OCI-LY7 (cell line): ENCODE data around the gene DNAAF3. TPM values are rescaled to one million over a fixed set of nuclear protein-coding genes. Genes with fewer than 3 reads are reported as not detected.

ENCODE experiments used
- BruUV-seq: library from RNA; stranded (reverse); fragments of 400-500 nt; replicated peaks from 2 replicates; lab custom pipeline; 2021; lab: Mats Ljungman, UMichigan
- CTCF ChIA-PET: fragments of 300-600 bp; sonication (Branson Sonifier 250); formaldehyde crosslinking; loops from one replicate; lab custom pipeline; 2022; ENCODE audit warnings: antibody characterized with exemption; ENCODE audit not compliant: unreplicated experiment; lab: Charles Lee
- POLR2A ChIA-PET: fragments of 300-600 bp; sonication (Branson Sonifier 250); formaldehyde crosslinking; loops from one replicate; lab custom pipeline; 2022; ENCODE audit warnings: antibody characterized with exemption; lab: Charles Lee
- DNase-seq: peaks from one replicate; pipeline ENCODE4 v3.0.0-alpha.2; 2015; ENCODE audit warnings: low spot score
- H2AFZ ChIP-seq: fragments of 200-600 bp; sonication (generic), shearing (Covaris generic); 2 replicates; pipeline ENCODE4 v1.6.1; 2014; ENCODE audit warnings: mild to moderate bottlenecking, antibody characterized with exemption, low read length, moderate library complexity
- H3K27ac ChIP-seq: fragments of 200-600 bp; sonication (generic); 2 replicates; pipeline ENCODE4 v1.5.1; 2014; ENCODE audit warnings: mixed run types, low read depth, mild to moderate bottlenecking, moderate library complexity, low read length, inconsistent platforms; ENCODE audit not compliant: poor library complexity, severe bottlenecking
- H3K36me3 ChIP-seq: fragments of 200-600 bp; sonication (generic); 2 replicates; pipeline ENCODE4 v1.6.1; 2014; ENCODE audit warnings: mild to moderate bottlenecking, antibody characterized with exemption, low read length, moderate library complexity, mixed read lengths; ENCODE audit not compliant: insufficient read depth
- H3K4me1 ChIP-seq: fragments of 200-600 bp; sonication (generic); 2 replicates; pipeline ENCODE4 v1.5.1; 2014; ENCODE audit warnings: mild to moderate bottlenecking, low read length; ENCODE audit not compliant: insufficient read depth, poor library complexity, severe bottlenecking
- H3K4me2 ChIP-seq: fragments of 200-600 bp; sonication (generic); 2 replicates; pipeline ENCODE4 v1.6.1; 2014; ENCODE audit warnings: mild to moderate bottlenecking, low read length
- H3K4me3 ChIP-seq: fragments of 200-600 bp; sonication (generic); 2 replicates; pipeline ENCODE4 v1.5.1; 2014; ENCODE audit warnings: mild to moderate bottlenecking, low read depth, low read length; ENCODE audit not compliant: poor library complexity, severe bottlenecking
- H3K79me2 ChIP-seq: fragments of 200-600 bp; sonication (generic); 2 replicates; pipeline ENCODE4 v1.6.1; 2016; ENCODE audit warnings: low read depth, mild to moderate bottlenecking, low read length, moderate library complexity, mixed read lengths; ENCODE audit not compliant: insufficient read depth
- H3K9me2 ChIP-seq: fragments of 200-600 bp; sonication (generic); 2 replicates; pipeline ENCODE4 v1.6.1; 2016; ENCODE audit warnings: mild to moderate bottlenecking, low read length, mixed read lengths; ENCODE audit not compliant: insufficient read depth
- H3K9me3 ChIP-seq: fragments of 200-600 bp; sonication (generic); 2 replicates; pipeline ENCODE4 v1.6.1; 2014; ENCODE audit warnings: mild to moderate bottlenecking, mixed run types, low read length, mixed read lengths
- H4K20me1 ChIP-seq: fragments of 200-600 bp; sonication (generic); 2 replicates; pipeline ENCODE4 v1.6.1; 2014; ENCODE audit warnings: mild to moderate bottlenecking, antibody characterized with exemption, low read length, moderate library complexity, mixed read lengths; ENCODE audit not compliant: insufficient read depth
- EZH2phosphoT487 ChIP-seq: fragments of 200-600 bp; sonication (generic); IDR thresholded peaks from 2 replicates; pipeline ENCODE4 v1.6.1; 2018; ENCODE audit warnings: low read depth, borderline replicate concordance, mild to moderate bottlenecking, mixed run types, antibody characterized with exemption, low read length, moderate library complexity, mixed read lengths
- intact Hi-C: fragments of 100-400 bp; cut with micrococcal nuclease; formaldehyde crosslinking; loops from one replicate; pipeline ENCODE4 v1.10.0; 2022; ENCODE audit not compliant: unreplicated experiment
- total RNA-seq, 2 experiments: library from RNA; depleted of rRNA in 1 of 2; stranded (reverse); fragments of >200 nt in 1 of 2; shearing (Covaris generic) in 1 of 2; gene quantifications; 2 replicates each; pipeline ENCODE4 v1.2.3, GENCODE V29; 2014 to 2022
- TF ChIP-seq, protein P1 (sequence below): fragments of 200-600 bp; sonication (generic); conservative IDR thresholded peaks from 2 replicates; pipeline ENCODE4 v1.5.1; 2014; ENCODE audit warnings: mild to moderate bottlenecking, antibody characterized with exemption, low read length, moderate library complexity, mixed read lengths

The DNAAF3 gene
- total RNA-seq, 2 experiments from 2014 or later = 2.5 to 2.8 TPM

DNA sequence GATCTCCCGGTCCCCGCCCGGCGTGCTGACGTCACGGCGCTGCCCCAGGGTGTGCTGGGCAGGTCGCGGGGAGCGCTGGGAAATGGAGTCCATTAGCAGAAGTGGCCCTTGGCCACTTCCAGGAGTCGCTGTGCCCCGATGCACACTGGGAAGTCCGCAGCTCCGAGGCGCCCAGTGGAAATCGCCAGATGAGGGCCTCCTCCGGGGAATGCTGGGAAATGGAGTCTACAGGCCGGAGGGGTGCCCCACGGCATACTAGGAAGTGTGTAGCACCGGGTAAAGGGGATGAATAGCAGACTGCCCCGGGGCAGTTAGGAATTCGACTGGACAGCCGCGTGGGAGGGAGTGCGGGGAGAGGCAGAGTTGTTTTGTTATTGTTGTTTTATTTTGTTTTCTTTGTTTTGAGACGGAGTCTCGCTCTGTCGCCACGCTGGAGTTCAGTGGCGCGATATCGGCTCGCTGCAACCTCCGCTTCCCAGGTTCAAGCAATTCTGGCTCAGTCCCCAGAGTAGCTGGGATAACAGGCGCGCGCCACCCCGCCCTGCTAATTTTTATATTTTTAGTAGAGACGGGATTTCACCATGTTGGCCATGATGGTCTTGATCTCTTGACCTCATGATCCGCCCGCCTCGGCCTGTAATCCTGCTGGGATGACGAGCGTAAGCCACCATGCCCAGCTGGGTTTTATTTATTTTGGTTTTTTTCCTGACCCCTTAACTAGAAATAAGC lies 48.6 kb downstream of the DNAAF3 start:
- Histone ChIP-seq H3K9me2 (no peaks in the 10 kb centered on the region), H3K79me2 (peaks cover 53% of the 10 kb centered on the region), H2AFZ (peak overlapping the region; percentile 54; the same call in 1 of the 2 replicates), H3K4me1 (peaks cover 75% of the 10 kb centered on the region), H3K36me3 (peaks cover 17% of the 10 kb centered on the region; the same call in 1 of the 2 replicates), H3K4me2 (peak overlapping the region; percentile 94), H3K4me3 (peak overlapping the region; percentile 86), H3K9me3 (no peaks in the 10 kb centered on the region), H4K20me1 (peaks cover 11% of the 10 kb centered on the region), H3K27ac (peak overlapping the region; percentile 92)
- BruUV-seq = TSS peak; percentile 92
- peak; percentile 99 for DNase-seq
- CTCF ChIA-PET = no interaction called here
- TF ChIP-seq EZH2phosphoT487 = no peak
- TF ChIP-seq, protein P1, sequence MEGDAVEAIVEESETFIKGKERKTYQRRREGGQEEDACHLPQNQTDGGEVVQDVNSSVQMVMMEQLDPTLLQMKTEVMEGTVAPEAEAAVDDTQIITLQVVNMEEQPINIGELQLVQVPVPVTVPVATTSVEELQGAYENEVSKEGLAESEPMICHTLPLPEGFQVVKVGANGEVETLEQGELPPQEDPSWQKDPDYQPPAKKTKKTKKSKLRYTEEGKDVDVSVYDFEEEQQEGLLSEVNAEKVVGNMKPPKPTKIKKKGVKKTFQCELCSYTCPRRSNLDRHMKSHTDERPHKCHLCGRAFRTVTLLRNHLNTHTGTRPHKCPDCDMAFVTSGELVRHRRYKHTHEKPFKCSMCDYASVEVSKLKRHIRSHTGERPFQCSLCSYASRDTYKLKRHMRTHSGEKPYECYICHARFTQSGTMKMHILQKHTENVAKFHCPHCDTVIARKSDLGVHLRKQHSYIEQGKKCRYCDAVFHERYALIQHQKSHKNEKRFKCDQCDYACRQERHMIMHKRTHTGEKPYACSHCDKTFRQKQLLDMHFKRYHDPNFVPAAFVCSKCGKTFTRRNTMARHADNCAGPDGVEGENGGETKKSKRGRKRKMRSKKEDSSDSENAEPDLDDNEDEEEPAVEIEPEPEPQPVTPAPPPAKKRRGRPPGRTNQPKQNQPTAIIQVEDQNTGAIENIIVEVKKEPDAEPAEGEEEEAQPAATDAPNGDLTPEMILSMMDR = no peak
- POLR2A ChIA-PET = no interaction called here
- intact Hi-C loops = no loop called here

DNA sequence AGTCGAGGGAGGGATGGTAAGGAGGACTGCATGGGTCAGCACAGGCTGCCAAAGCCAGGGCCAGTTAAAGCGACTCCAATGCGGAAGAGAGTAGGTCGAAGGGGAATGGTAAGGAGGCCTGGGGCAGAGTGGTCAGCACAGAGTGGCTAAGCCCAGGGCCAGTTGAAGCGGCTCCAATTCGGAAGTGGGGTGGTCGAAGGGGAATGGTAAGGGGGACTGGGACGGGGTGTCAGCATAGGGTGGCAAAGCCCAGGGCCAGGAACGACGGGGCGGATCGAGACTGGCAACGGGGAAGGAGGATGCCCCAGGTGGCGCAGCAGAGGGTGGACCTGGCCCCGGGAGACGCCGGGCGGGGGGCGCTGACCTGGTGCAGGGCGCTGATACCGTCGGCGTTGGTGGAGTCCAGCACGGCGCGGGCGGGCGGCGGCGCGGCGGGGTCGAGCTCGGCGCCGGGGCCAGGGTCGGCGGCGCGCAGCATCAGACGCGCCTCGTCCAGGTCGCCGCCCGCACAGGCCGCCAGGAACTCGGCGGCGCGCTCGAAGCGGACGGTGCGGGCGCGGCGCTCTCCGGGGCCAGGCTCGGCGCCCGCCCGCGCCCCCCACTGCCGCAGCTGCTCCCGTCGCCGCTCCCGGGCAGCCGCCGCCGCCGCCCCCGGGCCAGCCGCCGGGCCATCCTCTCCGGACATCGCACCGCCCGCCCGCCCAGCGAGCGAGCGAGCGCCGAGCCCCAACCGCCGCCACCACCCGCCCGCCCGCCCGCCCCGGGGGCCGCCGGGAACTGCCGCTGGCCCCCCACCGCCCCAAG lies 49.4 kb downstream of the DNAAF3 start, which contains the start of gene PPP1R12C:
Gene PPP1R12C, minus strand, starts transcription at position 779 of the 804 bp plus-strand sequence. Its CDS starts 94 bp downstream, at position 685.
- POLR2A ChIA-PET = interaction anchor here (0.5 to 0.7 kb wide), 3 partner anchors 27 to 747 kb away, joined by 3 to 8 read pairs (median 4); partner anchors contain the start of gene RDH13
- BruUV-seq = no TSS peak
- DNase-seq = peak; percentile 23
- Histone ChIP-seq H3K4me1 (peaks cover 74% of the 10 kb centered on the region), H4K20me1 (peaks cover 15% of the 10 kb centered on the region), H3K27ac (peak within 1 kb of the TSS; percentile 92), H3K9me3 (no peaks in the 10 kb centered on the region), H3K9me2 (no peaks in the 10 kb centered on the region), H3K4me2 (peak within 1 kb of the TSS; percentile 96), H3K36me3 (peaks cover 24% of the 10 kb centered on the region), H3K79me2 (peaks cover 61% of the 10 kb centered on the region), H3K4me3 (peak within 1 kb of the TSS; percentile 86), H2AFZ (peak within 1 kb of the TSS; percentile 54; the same call in 1 of the 2 replicates)
- TF ChIP-seq EZH2phosphoT487 = no peak
- TF ChIP-seq, protein P1 = no peak
- intact Hi-C loops = no loop called here
- CTCF ChIA-PET = no interaction called here
